Upper lobe of left lung (tissue), 4 donors: ENCODE results near the gene ADAM12.

ENCODE experiments used
- POLR2A ChIP-seq, 4 donors: fragments of 450-650 bp; IDR thresholded peaks; one replicate each; pipeline ENCODE4 v1.5.1; 2016 to 2017; ENCODE audit warnings: antibody characterized with exemption in 4 of 4, mild to moderate bottlenecking in 2 of 4
- POLR2AphosphoS5 ChIP-seq, 2 donors: sonication (generic); formaldehyde crosslinking; IDR thresholded peaks; one replicate each; pipeline ENCODE4 v1.5.1; 2017; ENCODE audit warnings: antibody characterized with exemption in 2 of 2
- TF ChIP-seq, protein P1 (sequence below), 6 experiments: fragments of 450-650 bp in 4 of 6; fragments of 200-600 bp in 2 of 6; sonication (generic) in 2 of 6; IDR thresholded peaks; one replicate each; pipeline ENCODE4 v1.5.1; 2016 to 2019; ENCODE audit warnings: antibody characterized with exemption in 6 of 6

DNA sequence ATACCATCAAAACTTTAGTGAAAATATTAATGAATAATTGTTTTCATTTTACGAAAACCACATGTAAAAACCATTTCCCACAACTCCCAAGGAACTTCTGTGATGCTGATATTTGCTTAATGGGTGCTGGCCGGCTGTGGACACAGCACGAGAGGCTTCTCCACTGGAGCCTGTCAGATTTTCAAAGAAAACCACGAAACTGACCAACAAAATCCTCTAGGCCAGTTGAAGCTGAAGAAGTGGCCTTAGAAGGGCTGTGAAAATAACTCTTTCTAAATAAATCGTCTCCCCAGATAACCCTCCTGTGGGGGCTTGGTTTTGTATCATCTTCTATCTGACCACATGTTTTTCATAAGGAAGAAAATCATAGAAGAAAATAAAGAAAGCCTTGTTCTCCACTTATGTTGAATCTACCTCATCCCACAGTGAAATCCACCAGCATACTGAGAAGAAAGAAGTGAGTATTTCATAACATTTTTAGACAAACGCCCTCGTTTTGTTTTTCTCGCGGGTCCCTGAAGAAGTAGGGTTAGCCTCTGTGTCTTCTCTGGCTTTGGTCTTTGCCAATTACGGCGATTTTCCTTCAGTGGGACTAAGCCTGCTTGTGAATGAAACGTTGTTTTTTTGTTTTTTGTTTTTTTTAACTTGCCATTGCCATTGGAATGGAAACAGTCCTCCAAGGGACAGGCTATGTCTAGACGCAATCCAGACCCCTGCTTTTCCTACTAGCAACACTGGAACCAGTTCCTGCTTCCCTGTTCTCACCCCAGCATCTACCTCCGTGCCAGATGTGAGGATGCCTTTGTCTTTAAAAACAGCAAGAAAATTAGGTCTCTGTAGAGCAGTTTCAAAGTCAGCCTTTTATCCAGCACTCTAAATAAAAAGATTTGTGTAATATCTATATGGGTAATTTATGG is 123.9 kb downstream of the ADAM12 start:
- TF ChIP-seq, protein P1, sequence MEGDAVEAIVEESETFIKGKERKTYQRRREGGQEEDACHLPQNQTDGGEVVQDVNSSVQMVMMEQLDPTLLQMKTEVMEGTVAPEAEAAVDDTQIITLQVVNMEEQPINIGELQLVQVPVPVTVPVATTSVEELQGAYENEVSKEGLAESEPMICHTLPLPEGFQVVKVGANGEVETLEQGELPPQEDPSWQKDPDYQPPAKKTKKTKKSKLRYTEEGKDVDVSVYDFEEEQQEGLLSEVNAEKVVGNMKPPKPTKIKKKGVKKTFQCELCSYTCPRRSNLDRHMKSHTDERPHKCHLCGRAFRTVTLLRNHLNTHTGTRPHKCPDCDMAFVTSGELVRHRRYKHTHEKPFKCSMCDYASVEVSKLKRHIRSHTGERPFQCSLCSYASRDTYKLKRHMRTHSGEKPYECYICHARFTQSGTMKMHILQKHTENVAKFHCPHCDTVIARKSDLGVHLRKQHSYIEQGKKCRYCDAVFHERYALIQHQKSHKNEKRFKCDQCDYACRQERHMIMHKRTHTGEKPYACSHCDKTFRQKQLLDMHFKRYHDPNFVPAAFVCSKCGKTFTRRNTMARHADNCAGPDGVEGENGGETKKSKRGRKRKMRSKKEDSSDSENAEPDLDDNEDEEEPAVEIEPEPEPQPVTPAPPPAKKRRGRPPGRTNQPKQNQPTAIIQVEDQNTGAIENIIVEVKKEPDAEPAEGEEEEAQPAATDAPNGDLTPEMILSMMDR (IDR thresholded peaks at IDR 0.05): no peak
- TF ChIP-seq POLR2AphosphoS5 (IDR thresholded peaks at IDR 0.05) (no peak), POLR2A (IDR thresholded peaks at IDR 0.05) (no peak)
